Activated CD4-positive, alpha-beta T cell treated with anti-CD3 and anti-CD28 coated beads, Interleukin-2, amount 50 U/mL, for 48 hours (primary cell): ENCODE data around the gene CRACDL.
"Not testable (repeated sequence)": the region's sequence is repeated elsewhere in the genome, so short reads cannot be mapped to it uniquely, and the experiment has no call there.

Experiments
- DNase-seq, 2 experiments: peaks; one replicate each; pipeline ENCODE4 v3.0.0-alpha.2; 2020

The CRACDL gene

DNA sequence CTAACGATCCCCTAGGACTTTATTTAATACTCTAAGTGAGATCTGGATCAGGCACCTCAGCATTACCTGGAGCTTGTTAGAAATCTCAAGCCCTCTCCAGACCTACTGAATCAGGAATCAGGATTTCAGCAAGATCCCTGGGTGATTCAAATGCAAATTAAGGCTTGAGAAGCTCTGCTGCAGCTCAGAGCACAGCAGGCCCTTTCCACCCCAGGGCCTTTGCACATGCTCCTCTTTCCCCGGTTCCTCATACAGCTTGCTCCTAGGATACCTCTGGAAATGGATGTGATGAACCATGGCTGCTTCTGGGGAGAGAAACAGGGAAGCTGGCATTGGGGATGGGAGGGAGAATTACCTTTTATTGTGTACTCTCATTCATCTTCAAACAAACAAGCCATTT lies 164.8 kb downstream of the CRACDL start:
- no peak for DNase-seq

DNA sequence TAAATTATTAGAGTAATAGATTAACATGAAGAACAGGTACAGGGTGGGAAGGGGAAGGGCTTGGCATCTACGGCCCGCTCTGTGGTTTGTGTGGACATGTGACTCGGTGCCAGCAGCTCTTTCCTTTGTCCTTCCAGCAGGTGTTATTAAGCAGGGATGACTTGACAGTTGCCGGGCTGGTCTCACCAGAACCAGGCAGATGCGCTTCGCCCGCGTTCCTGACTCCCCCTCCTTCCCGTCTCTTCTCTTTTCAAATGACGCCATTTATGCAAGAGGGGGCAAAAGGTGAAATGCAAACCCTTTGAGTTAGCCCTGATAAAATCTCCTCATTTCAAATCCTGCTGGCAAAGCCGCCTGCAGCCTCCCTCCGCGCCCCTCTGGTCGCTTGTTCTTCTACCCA lies 166.2 kb downstream of the CRACDL start:
- no peak for DNase-seq

DNA sequence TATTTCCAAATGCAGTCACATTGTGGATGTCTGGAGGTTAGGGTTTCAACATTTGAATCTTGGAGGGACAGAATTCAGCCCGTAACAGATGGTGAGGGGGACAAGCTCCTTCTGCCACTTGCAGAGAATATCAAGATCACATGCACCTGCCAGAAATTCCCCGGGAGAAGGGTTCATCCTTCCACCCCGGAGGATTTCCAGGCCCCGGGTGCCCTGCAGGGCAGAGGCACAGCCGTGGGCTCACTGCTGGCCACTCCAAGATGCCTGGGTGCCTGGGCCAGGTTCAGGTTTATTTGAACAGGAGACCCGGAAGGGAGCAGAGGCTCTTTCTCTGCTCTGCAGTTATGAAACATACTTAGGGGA lies 166.9 kb downstream of the CRACDL start:
- no peak for DNase-seq

DNA sequence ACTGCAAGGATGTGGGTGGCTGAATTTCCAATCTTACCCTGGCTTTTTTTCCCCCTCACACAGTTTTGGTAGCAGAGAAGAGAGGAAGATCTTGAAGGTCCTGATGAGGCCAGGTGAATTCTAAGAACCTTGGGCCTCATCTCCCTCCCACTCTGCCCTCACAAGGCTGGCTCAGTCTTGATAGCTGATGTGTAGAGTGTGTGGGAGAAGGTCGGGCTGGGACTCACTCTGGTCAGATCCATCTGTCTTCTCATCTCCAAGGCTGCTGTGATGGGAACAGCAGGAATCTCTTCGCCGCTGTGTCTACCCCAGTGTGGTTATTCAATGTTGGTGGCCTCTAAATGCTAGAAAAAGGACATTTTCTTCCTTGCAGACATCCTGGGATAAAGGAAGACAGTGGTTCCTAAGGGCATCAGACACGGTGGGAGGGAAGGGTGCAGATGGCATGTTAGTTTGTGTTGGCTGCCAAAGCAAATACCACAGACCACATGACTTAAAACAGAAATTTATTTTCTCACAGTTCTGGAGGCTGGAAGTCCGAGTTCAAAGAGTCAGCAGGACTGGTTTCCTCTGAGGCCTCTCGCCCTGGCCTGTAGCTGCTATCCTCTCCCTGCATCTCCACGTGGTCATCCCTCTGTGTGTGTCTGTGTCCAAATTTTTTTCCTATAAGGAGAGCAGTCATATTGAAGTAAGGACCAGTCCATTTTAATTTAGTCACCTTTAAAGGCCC lies 167.5 kb downstream of the CRACDL start:
- peak in 1 of 2 experiments; percentile 52 for DNase-seq

DNA sequence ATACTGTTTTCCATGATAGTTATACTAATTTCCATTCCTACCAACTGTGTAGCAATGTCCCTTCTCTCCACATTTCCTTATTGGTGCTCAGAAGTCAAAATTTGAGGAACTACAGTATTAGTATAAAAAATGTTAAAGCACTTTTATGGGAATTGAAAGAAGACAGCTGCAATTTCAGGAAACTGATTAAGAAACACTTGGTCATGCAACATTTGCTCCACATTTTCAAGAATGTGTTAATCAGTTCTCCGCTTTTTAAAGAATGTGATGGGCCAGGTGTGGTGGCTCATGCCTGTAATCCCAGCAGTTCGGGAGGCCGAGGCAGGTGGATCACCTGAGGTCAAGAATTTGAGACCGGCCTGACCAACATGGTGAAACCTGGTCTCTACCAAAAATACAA lies 171.5 kb downstream of the CRACDL start:
- no peak for DNase-seq

DNA sequence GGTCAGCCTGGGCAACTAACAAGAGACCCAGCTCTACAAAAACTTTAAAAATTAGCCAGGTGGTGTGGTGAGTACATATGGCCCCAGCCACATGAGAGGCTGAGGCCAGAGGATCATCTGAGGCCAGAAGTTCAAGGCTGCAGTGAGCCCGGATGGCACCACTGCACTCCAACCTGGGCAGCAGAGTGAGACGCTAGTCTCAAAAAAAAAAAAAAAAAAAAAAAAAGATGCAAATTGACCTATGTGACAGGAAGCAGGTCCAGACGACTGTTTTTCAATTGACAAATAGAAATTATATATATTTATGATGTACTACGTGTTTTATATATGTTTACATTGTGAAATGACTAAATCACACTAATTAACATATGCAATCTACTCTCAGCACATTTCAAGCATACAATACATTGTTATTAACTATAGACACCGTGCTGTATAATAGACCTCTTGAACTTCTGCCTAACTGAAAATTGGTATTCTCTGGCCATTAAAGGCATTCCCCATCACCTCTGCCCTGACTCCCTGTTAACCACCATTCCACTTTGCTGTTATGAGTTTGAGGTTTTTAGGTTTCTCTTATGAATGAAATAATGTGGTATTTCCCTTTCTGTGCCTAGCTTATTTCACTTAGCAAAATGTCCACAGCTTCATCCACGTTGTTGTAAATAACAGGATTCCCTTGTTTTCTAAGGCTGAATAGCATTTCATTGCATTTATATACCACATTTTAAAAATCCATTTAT lies 172.6 kb downstream of the CRACDL start:
- no peak for DNase-seq

DNA sequence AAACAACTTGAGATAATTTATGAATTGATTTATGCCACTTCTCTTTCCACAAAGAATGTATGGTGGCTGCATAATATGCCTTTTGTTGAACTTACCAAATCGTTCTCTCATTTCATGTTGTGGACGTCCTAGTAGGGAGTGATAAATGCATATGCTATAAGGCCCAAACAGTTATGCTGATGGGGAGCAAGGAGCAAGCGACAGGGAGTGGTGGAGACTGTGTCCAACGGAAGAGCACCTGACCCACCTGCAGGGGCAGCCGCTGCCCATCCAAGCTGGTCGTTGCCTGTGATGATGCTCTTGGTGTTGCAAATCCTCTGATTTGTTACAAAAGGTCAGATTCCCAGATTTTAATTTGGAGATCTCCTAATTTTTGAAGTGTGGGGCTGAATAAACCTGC lies 174.1 kb downstream of the CRACDL start:
- no peak for DNase-seq

DNA sequence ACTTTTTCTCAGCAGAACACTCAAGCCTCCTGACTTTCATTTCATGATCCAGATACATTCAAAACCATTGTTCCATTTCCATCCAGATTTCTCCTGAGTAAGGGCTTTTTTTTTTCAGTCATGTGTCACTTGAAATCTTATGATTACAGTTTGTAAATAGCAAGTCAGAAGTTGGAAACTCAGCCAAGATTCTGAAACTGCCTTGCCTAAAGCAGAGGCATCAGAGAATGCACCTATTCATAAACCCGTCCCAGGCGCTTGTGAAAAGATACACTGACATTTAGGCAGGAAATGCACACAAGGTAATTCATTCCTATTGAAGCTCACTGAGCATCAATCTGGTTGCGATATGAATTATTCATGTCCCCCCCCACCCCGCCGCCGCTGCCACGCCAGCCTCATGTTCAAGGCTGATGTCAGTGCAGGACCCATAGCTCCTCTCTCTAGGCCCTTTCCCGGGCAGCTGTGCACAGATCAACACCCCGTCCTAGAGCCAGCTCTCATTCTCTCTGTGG lies 174.7 kb downstream of the CRACDL start:
- peak; percentile 76 to 81 for DNase-seq

DNA sequence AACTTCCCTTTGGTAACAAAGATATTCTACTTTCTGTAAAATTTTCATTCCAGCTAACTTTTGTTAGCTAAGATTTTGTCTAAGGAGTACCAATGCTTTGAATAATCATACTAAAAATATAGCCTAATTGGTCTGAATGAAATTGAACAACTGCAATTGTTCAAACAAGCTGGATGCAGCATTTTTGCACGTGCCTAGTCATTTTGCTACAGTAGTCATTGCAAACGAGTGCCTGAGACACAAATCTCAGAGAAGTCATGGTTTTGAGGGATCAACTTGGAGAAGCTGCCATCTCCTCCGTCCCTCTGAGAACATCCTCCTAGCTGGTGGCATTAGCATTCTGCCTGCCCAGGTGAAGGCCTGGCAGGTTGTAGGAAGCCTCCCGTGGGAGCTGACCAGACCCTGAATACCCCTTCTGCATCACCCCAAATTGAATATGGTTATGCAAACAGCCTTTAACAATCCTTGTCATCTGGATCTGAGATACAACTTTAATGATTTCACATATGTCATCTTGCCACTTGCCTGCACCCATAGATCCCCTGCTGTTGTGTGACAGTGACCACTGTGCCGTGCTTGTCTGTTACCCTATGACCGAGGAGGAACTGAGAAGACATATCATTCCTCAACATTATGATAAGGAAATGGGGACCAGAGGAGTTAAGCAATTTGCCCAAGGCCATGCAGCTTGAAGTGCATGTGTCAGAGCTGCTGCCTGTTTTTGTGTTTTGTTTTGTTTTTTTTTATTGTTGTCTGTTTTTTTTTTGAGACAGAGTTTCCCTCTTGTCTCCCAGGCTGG lies 176.0 kb downstream of the CRACDL start:
- DNase-seq, result no peak

DNA sequence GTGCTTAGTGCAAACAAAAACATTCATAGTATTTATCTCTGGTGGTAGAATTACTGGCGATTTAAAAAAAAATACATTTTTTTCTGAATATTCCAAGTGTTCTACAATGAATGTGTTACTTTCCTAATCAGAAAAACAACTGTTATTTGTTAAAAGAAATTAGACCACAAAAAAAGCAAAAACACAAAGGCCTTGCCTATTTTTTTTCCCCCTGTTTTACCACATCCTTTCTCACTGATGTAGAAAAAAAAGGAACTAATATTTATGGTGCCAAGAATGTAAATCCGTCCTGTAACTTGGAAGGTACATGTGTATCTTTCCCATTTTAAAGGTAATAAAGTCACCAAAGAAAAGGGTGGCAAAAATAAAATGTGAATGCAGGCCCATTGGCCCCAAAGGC lies 176.7 kb downstream of the CRACDL start:
- DNase-seq, result no peak

DNA sequence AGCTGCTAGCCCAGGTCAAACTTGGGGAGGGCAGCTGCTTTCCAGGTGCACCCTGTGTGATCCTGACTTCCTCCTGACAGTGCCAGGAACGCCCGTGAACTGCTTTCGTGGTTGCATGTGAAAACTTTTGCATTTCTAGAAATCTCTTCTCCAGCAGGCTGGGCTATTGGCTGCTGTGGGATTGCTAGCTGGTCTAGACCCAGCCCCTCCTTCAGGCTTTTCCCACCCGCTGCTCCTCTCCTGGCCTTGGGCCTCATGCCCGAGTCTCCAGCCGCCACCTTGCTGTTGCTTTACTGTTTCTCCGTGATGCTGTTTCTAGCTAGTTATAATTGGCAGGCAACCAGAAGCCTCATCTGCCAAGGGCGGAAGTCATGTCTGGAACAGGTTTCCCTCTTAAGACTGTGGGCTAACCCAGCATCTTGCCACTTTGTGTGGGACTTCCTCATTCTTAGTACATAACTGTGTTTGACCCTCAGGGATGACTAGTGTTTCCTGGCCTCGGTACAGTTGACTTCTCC lies 178.1 kb downstream of the CRACDL start:
- peak; percentile 44 to 57 for DNase-seq

DNA sequence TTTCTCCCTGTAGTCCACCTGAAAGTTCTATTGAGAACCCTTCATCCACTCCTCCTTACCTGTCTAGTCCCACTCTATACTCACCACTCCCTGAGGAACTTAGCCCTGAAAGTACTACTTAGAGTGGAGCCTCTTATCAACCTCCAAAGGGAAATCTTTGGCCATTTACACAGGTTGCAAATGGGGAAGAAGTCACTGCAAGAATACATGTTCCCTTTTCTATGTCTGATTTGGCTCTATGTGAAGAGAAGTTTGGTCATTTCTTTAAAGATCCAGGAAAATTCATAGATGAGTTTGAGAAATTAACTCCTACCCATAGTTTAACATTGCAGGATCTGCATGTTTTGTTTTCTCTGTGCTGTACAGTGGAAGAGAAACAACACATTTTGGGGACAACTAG lies 182.2 kb downstream of the CRACDL start:
- no peak for DNase-seq

DNA sequence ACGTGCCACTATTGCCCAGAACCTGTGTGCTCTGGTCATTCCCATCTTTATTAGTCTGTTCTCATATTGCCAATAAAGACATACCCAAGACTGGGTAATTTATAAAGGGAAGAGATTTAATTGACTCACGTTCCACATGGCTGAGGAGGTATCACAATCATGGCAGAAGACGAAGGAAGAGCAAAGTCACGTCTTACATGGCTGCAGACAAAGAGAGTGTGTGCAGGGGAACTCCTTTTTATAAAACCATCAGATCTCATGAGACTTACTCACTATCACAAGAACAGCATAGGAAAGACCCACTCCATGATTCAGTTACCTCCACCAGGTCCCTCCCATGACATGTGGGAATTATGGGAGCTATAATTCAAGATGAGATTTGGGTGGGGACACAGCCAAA lies 183.3 kb downstream of the CRACDL start:
- not testable (repeated sequence) for DNase-seq

DNA sequence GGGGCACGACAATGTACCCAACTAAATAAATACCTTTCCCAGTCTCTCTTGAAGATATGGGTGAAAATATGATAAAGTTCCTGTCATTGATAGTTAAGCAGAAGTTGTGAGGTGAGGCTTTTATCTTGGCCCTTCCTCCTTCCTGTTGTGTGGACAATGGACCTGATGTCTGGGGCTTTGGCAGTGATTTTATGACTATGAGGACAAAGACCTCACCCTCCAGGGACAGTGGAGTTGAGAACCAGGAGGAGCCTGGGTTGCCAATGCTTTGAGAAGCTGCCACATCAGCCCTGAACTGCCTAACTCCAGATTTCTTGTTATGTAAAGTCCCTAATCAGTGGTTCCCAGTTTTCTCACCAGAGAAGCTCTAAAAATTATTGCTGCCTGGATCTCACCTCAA lies 184.3 kb downstream of the CRACDL start:
- DNase-seq, result no peak

DNA sequence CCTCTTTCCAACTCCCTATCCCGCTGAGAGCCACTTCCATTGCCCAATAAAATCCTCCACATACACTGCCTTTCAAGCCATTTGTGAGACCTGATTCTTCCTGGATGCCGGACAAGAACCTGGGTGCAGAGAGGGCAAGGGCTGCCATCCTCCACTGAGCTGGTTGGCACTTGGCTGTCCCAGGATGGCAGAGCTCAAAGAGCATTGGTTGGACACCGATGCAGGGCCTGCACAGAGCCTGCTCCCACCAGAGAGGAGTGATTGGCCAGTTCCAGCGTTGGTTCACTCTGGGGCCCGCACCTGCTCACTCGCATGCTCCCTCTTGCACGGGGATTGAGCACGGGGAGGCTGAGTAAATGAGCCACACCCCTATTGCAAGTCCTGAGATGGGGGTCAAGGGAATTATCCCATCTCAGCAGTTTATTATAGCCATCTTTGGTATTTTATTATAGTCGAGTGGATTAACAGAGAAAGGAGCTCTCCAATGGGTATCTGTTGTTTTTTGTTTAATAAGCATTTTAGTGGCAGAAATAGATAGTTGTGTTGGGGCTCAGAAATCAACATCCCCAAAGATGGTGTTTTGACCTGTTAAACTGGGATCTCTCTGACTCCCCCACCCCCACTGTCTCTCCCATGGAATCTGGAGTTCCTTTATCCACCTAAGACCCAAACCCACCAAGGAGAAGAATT lies 185.3 kb downstream of the CRACDL start:
- DNase-seq, result no peak

DNA sequence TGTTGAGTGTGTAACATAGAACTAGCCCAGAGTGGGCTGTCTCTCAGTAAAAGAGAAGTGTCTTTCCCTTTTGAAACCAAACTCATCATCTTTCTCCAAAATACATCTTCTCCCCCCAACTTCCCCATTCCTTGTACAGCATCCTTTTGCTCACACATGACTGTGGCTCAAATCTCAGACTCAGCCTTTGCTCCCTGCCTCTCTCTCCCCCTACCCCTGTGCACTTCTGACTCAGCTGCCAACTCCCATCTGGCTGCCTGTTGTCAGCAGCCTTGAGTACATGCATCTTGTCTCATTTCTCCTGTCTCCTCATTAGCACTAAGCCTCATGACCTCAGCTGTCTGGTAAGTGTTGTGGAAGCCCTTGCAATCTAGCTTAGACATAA lies 187.0 kb downstream of the CRACDL start:
- no peak for DNase-seq

DNA sequence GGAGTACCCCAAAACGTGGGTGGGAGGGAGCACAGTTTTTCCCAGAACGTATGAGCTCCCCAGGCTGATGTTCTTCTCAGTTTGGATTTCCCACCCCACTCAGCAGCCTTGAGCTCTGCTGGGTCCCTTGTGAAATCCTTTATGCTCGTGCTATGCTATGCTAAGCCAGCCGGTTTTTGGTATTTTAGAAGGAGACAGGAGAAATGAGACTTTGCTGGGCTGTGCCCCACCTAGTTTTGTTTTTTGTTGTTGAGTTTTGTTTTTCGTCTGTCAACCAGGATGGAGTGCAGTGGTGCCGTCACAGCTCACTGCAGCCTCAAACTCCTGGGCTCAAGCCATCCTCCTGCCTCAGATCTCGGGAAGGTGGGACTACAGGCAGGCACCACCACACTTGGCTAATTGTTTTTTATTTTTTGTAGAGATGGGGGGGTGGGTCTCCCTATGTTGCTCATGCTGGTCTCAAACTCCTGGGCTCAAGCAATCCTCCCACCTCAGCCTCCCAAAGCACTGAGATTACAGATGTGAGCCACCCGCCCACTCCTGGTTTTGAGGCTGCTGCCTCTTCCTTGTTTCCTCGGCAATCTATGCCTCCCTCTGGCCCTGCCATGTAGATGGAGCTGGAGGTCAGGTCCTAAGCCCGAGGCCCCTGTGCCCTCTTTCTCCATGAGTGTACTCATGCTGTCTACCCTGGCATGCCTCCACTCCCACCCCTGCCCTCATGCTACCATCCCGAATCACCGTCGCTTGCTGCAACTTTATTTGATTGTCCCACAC lies 187.5 kb downstream of the CRACDL start:
- no peak for DNase-seq

DNA sequence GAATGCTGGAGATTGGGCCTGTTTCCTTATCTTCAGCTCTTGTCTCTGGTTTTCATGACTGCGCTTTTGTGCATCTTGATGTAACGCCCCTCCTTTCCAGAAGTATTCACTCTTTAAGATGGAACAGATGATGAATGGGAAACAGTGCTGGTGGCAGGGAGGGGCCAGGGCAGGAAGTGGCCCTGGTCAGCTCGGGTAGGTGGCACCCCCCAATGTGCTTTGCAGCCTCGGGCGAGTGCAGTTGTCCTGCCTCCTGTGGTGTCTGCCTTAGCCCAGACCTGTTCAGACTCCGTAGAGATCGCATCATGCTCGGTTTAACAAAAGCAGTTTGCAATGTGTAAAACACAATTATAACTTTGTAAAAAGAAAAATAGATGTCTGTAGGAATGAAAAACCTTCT lies 188.1 kb downstream of the CRACDL start:
- no peak for DNase-seq

DNA sequence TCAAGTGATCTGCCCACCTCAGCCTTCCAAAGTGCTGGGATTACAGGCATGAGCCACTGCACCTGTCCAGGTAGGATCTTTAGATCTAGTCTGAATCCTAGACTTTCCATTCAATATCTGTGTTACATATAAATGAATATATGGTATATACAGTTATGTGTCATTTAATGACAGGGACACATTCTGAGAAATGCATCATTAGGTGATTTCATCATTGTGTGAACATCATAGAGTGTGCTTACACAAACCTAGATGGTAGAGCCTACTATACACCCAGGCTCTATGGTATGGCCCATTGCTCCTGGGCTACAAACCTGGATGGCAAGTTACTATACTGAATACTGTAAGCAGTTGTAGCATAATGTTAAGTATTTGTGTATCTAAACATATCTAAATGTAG lies 189.6 kb downstream of the CRACDL start:
- DNase-seq, result no peak

DNA sequence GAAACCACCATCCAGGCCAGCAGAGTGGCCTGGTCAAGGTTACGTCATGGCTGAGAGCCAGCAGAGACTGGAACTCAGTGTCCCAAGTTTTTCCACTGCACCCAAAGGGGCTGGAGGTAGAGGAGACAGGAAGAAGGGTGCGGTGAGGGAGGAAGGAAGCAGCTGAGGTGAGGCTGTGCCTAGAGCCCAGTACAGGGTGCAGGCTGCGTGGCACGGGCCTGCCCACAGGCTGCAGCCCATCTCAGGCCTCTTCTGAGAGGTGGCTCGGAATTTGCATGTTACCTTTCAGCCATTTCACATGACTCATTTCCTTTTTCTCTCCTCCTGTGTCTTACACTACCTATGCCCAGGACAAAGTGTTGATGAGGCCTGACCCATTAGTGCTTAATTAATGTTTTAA lies 191.4 kb downstream of the CRACDL start:
- DNase-seq, result no peak
